T-helper 1 cell treated with Interleukin-12 subunit alpha and Interleukin-12 subunit beta and Interleukin-4 antibody, amounts not matched to agents 30 μg/mL and 1 μg/mL, for 36 hours (primary cell): Measurements from ENCODE around the gene NINL.
"Not testable (repeated sequence)": the region's sequence is repeated elsewhere in the genome, so short reads cannot be mapped to it uniquely, and the experiment has no call there.

Experiments
- H3K27ac Mint-ChIP-seq: one replicate; pipeline ENCODE4 v1.8.0; 2021; ENCODE audit warnings: mild to moderate bottlenecking, mixed read lengths
- H3K27me3 Mint-ChIP-seq: one replicate; pipeline ENCODE4 v1.8.0; 2021; ENCODE audit warnings: low read depth, mixed read lengths
- H3K36me3 Mint-ChIP-seq: one replicate; pipeline ENCODE4 v1.8.0; 2021; ENCODE audit warnings: low read depth, mixed read lengths
- H3K4me1 Mint-ChIP-seq: one replicate; pipeline ENCODE4 v1.8.0; 2021; ENCODE audit warnings: low read depth, mixed read lengths
- H3K4me3 Mint-ChIP-seq: one replicate; pipeline ENCODE4 v1.8.0; 2021; ENCODE audit warnings: mild to moderate bottlenecking, moderate library complexity, mixed read lengths
- H3K9me3 Mint-ChIP-seq: one replicate; pipeline ENCODE4 v1.8.0; 2021; ENCODE audit warnings: mixed read lengths

The NINL gene

GRCh38 chr20:25576783-25577530, 8.4 kb downstream of the NINL start:
- H3K4me3 Mint-ChIP-seq = no peak overlapping the region
- H3K27me3 Mint-ChIP-seq = no peaks in the 10 kb centered on the region
- H3K27ac Mint-ChIP-seq = no peak overlapping the region
- H3K36me3 Mint-ChIP-seq = no peaks in the 10 kb centered on the region
- no peaks in the 10 kb centered on the region for H3K4me1 Mint-ChIP-seq
- no peaks in the 10 kb centered on the region for H3K9me3 Mint-ChIP-seq

- H3K4me1 Mint-ChIP-seq = no peaks in the 10 kb centered on the region
- H3K27ac Mint-ChIP-seq = no peak overlapping the region
- H3K4me3 Mint-ChIP-seq = no peak overlapping the region
- no peaks in the 10 kb centered on the region for H3K27me3 Mint-ChIP-seq
- H3K9me3 Mint-ChIP-seq = no peaks in the 10 kb centered on the region
- no peaks in the 10 kb centered on the region for H3K36me3 Mint-ChIP-seq
These were observed 10.9 kb downstream of the NINL start for GRCh38 chr20:25574411-25574810.

- Mint-ChIP-seq H3K9me3 (no peaks in the 10 kb centered on the region), H3K36me3 (no peaks in the 10 kb centered on the region), H3K27me3 (no peaks in the 10 kb centered on the region), H3K4me1 (no peaks in the 10 kb centered on the region), H3K27ac (no peak overlapping the region), H3K4me3 (no peak overlapping the region)
These were observed 11.8 kb downstream of the NINL start for GRCh38 chr20:25573288-25574251.

GRCh38 chr20:25571817-25572216, 13.5 kb downstream of the NINL start:
- Mint-ChIP-seq H3K27ac (no peak overlapping the region), H3K4me3 (no peak overlapping the region), H3K9me3 (no peaks in the 10 kb centered on the region), H3K4me1 (peaks cover 5% of the 10 kb centered on the region), H3K36me3 (no peaks in the 10 kb centered on the region), H3K27me3 (no peaks in the 10 kb centered on the region)

GRCh38 chr20:25571240-25571639, 14.1 kb downstream of the NINL start:
- no peak overlapping the region for H3K27ac Mint-ChIP-seq
- H3K4me1 Mint-ChIP-seq = peaks cover 5% of the 10 kb centered on the region
- no peak overlapping the region for H3K4me3 Mint-ChIP-seq
- no peaks in the 10 kb centered on the region for H3K27me3 Mint-ChIP-seq
- no peaks in the 10 kb centered on the region for H3K9me3 Mint-ChIP-seq
- no peaks in the 10 kb centered on the region for H3K36me3 Mint-ChIP-seq

- Mint-ChIP-seq H3K9me3 (no peaks in the 10 kb centered on the region), H3K36me3 (no peaks in the 10 kb centered on the region), H3K27ac (no peak overlapping the region), H3K27me3 (no peaks in the 10 kb centered on the region), H3K4me1 (peaks cover 5% of the 10 kb centered on the region), H3K4me3 (no peak overlapping the region)
These were observed 15.2 kb downstream of the NINL start for GRCh38 chr20:25570148-25570530.

GRCh38 chr20:25567286-25567685, 18.0 kb downstream of the NINL start:
- no peaks in the 10 kb centered on the region for H3K36me3 Mint-ChIP-seq
- H3K9me3 Mint-ChIP-seq = peaks cover 6% of the 10 kb centered on the region
- H3K4me1 Mint-ChIP-seq = peaks cover 5% of the 10 kb centered on the region
- no peak overlapping the region for H3K4me3 Mint-ChIP-seq
- H3K27ac Mint-ChIP-seq = no peak overlapping the region
- H3K27me3 Mint-ChIP-seq = no peaks in the 10 kb centered on the region

GRCh38 chr20:25566821-25567220, 18.5 kb downstream of the NINL start:
- H3K4me3 Mint-ChIP-seq = no peak overlapping the region
- no peaks in the 10 kb centered on the region for H3K27me3 Mint-ChIP-seq
- H3K36me3 Mint-ChIP-seq = no peaks in the 10 kb centered on the region
- peaks cover 6% of the 10 kb centered on the region for H3K9me3 Mint-ChIP-seq
- peaks cover 5% of the 10 kb centered on the region for H3K4me1 Mint-ChIP-seq
- no peak overlapping the region for H3K27ac Mint-ChIP-seq

GRCh38 chr20:25565578-25566157, 19.7 kb downstream of the NINL start:
- no peak overlapping the region for H3K4me3 Mint-ChIP-seq
- no peaks in the 10 kb centered on the region for H3K27me3 Mint-ChIP-seq
- H3K4me1 Mint-ChIP-seq = peaks cover 5% of the 10 kb centered on the region
- H3K9me3 Mint-ChIP-seq = peaks cover 6% of the 10 kb centered on the region
- no peaks in the 10 kb centered on the region for H3K36me3 Mint-ChIP-seq
- H3K27ac Mint-ChIP-seq = no peak overlapping the region

- Mint-ChIP-seq H3K9me3 (peaks cover 6% of the 10 kb centered on the region), H3K27ac (no peak overlapping the region), H3K4me1 (peaks cover 5% of the 10 kb centered on the region), H3K36me3 (no peaks in the 10 kb centered on the region), H3K27me3 (no peaks in the 10 kb centered on the region), H3K4me3 (no peak overlapping the region)
These were observed 21.5 kb downstream of the NINL start for GRCh38 chr20:25563876-25564275.

- Mint-ChIP-seq H3K36me3 (no peaks in the 10 kb centered on the region), H3K4me3 (no peak overlapping the region), H3K27ac (no peak overlapping the region), H3K27me3 (no peaks in the 10 kb centered on the region), H3K4me1 (peaks cover 5% of the 10 kb centered on the region), H3K9me3 (peaks cover 6% of the 10 kb centered on the region)
These were observed 22.0 kb downstream of the NINL start for GRCh38 chr20:25563362-25563761.

- not testable (repeated sequence) for H3K4me1 Mint-ChIP-seq, H3K36me3 Mint-ChIP-seq, H3K9me3 Mint-ChIP-seq, H3K27me3 Mint-ChIP-seq, H3K4me3 Mint-ChIP-seq, H3K27ac Mint-ChIP-seq
These were observed 23.6 kb downstream of the NINL start for GRCh38 chr20:25561771-25562170.

GRCh38 chr20:25553819-25554296, 31.5 kb downstream of the NINL start:
- Mint-ChIP-seq H3K9me3 (no peaks in the 10 kb centered on the region), H3K36me3 (no peaks in the 10 kb centered on the region), H3K4me1 (no peaks in the 10 kb centered on the region), H3K27ac (no peak overlapping the region), H3K27me3 (no peaks in the 10 kb centered on the region), H3K4me3 (no peak overlapping the region)

- H3K36me3 Mint-ChIP-seq = no peaks in the 10 kb centered on the region
- no peak overlapping the region for H3K4me3 Mint-ChIP-seq
- H3K4me1 Mint-ChIP-seq = no peaks in the 10 kb centered on the region
- no peaks in the 10 kb centered on the region for H3K9me3 Mint-ChIP-seq
- no peaks in the 10 kb centered on the region for H3K27me3 Mint-ChIP-seq
- no peak overlapping the region for H3K27ac Mint-ChIP-seq
These were observed 32.4 kb downstream of the NINL start for GRCh38 chr20:25552977-25553376.
